A549 (cell line): ENCODE results near the gene TRAPPC12.

Experiments used
- BHLHE40 ChIP-seq: IDR thresholded peaks from 2 replicates; pipeline ENCODE4 v1.6.1; 2012; ENCODE audit warnings: low read depth, low read length, inconsistent platforms
- CTCF ChIP-seq: fragments of >200 bp; sonication (Bioruptor Twin); formaldehyde crosslinking; IDR thresholded peaks from 3 replicates; pipeline ENCODE4 v1.5.1; 2016
- ELK1 ChIP-seq: fragments of 150-350 bp; IDR thresholded peaks from 2 replicates; pipeline ENCODE4 v1.6.1; 2014; ENCODE audit warnings: low read depth, mild to moderate bottlenecking, low read length
- JUNB ChIP-seq: fragments of >200 bp; sonication (Bioruptor Twin); formaldehyde crosslinking; IDR thresholded peaks from 2 replicates; pipeline ENCODE4 v1.6.1; 2016
- KDM5A ChIP-seq: fragments of 200-600 bp; sonication (generic); IDR thresholded peaks from 2 replicates; pipeline ENCODE4 v1.6.1; 2016; ENCODE audit warnings: antibody characterized with exemption, mild to moderate bottlenecking

- TF ChIP-seq ELK1 (no peak), CTCF (no peak), KDM5A (no peak), JUNB (no peak), BHLHE40 (no peak)
Observed at GRCh38 chr2:3348767-3349166, 30.7 kb upstream of the TRAPPC12 start.
